NCI-H2029 (cell line): Measurements from ENCODE around the gene LDB1.

ENCODE experiments used
- DNase-seq: peaks from one replicate; lab custom pipeline; 2025; lab: John Stamatoyannopoulos, UW

The LDB1 gene

GRCh38 chr10:102064503-102064867, 55.7 kb downstream of the LDB1 start:
- DNase-seq, result no peak

GRCh38 chr10:102059987-102060386, 60.2 kb downstream of the LDB1 start:
- DNase-seq, result no peak
